ENCODE data around the gene SMIM24.
"Not testable (repeated sequence)": the region's sequence is repeated elsewhere in the genome, so short reads cannot be mapped to it uniquely, and the experiment has no call there.

SMIM24 gene

GRCh38 chr19:3431760-3432397 lies 48.4 kb downstream of the SMIM24 start:
- ChIA-PET CTCF (interaction anchor here (0.7 to 5.8 kb wide), 7 partner anchors 8 to 108 kb away, joined by 3 to 70 read pairs (median 4); no protein-coding TSS in a partner anchor), POLR2A (interaction anchor here (0.7 kb wide), 1 partner anchor 116 kb away, joined by 8 read pairs; no protein-coding TSS in a partner anchor)
- no peak for DNase-seq (ENCODE audit: extremely low spot score)
- no peak for TF ChIP-seq CTCF (IDR thresholded peaks at IDR 0.05; ENCODE audit: control extremely low read depth, extremely low read depth, low read depth, missing control alignments)

- POLR2A ChIA-PET; DNase-seq (ENCODE audit: extremely low spot score): not testable (repeated sequence)
- CTCF ChIA-PET, result interaction anchor here (0.9 to 5.8 kb wide), 21 partner anchors 10 to 127 kb away, joined by 3 to 70 read pairs (median 7); no protein-coding TSS in a partner anchor
Observed at GRCh38 chr19:3430366-3430680, 50.0 kb downstream of the SMIM24 start.

GRCh38 chr19:3426433-3426832 lies 53.9 kb downstream of the SMIM24 start:
- ChIA-PET CTCF (interaction anchor here (0.8 to 1.5 kb wide), 2 partner anchors 59 to 83 kb away, joined by 3 to 6 read pairs; no protein-coding TSS in a partner anchor), POLR2A (no interaction called here)
- TF ChIP-seq CTCF (IDR thresholded peaks at IDR 0.05; ENCODE audit: control extremely low read depth, extremely low read depth, low read depth, missing control alignments), result no peak
- DNase-seq (ENCODE audit: extremely low spot score), result no peak
